Uterus (tissue), 2 donors: ENCODE data around the gene FAIM2.

Experiments
- POLR2A ChIP-seq, 2 donors: fragments of 450-650 bp; IDR thresholded peaks; one replicate each; pipeline ENCODE4 v1.6.1; 2016; ENCODE audit warnings: antibody characterized with exemption in 2 of 2, mild to moderate bottlenecking in 1 of 2, moderate library complexity in 1 of 2
- TF ChIP-seq, protein P1 (sequence below), 4 experiments: fragments of 200-600 bp in 2 of 4; fragments of 450-650 bp in 2 of 4; sonication (generic) in 2 of 4; IDR thresholded peaks; one replicate each; pipeline ENCODE4 v1.5.1; 2016 to 2019; ENCODE audit warnings: antibody characterized with exemption in 4 of 4, mild to moderate bottlenecking in 2 of 4, moderate library complexity in 1 of 4

GRCh38 chr12:49923880-49924556 lies 20.3 kb upstream of the FAIM2 start:
- TF ChIP-seq, protein P1, sequence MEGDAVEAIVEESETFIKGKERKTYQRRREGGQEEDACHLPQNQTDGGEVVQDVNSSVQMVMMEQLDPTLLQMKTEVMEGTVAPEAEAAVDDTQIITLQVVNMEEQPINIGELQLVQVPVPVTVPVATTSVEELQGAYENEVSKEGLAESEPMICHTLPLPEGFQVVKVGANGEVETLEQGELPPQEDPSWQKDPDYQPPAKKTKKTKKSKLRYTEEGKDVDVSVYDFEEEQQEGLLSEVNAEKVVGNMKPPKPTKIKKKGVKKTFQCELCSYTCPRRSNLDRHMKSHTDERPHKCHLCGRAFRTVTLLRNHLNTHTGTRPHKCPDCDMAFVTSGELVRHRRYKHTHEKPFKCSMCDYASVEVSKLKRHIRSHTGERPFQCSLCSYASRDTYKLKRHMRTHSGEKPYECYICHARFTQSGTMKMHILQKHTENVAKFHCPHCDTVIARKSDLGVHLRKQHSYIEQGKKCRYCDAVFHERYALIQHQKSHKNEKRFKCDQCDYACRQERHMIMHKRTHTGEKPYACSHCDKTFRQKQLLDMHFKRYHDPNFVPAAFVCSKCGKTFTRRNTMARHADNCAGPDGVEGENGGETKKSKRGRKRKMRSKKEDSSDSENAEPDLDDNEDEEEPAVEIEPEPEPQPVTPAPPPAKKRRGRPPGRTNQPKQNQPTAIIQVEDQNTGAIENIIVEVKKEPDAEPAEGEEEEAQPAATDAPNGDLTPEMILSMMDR (IDR thresholded peaks at IDR 0.05) = no peak
- TF ChIP-seq POLR2A (IDR thresholded peaks at IDR 0.05) = no peak
